ENCODE measurements around the gene EFNA2.

GRCh38 chr19:1255186-1256161, 30.2 kb upstream of the EFNA2 start:
- no peak for TF ChIP-seq EZH2 (IDR thresholded peaks at IDR 0.05; ENCODE audit: borderline replicate concordance, insufficient read depth, low read length, poor library complexity, severe bottlenecking)
- TF ChIP-seq POLR2AphosphoS5 (IDR thresholded peaks at IDR 0.05): no peak
- TF ChIP-seq EP300 (conservative IDR thresholded peaks at IDR 0.05; ENCODE audit: poor library complexity, severe bottlenecking): no peak
- TF ChIP-seq RAD21 (conservative IDR thresholded peaks at IDR 0.05): no peak
- TF ChIP-seq CTCF (IDR thresholded peaks at IDR 0.05; ENCODE audit: poor library complexity, severe bottlenecking): no peak
- no peak for TF ChIP-seq SMC3 (conservative IDR thresholded peaks at IDR 0.05; ENCODE audit: poor library complexity)
- TF ChIP-seq MXI1 (conservative IDR thresholded peaks at IDR 0.05; ENCODE audit: poor library complexity, severe bottlenecking): no peak
- no peak for TF ChIP-seq TAF1 (IDR thresholded peaks at IDR 0.05; ENCODE audit: low read depth)
- no peak for TF ChIP-seq REST (IDR thresholded peaks at IDR 0.05; ENCODE audit: borderline replicate concordance)
